Subcutaneous abdominal adipose tissue (tissue), 5 donors: Measurements from ENCODE around the gene RNF13.
"Not testable (repeated sequence)": the region's sequence is repeated elsewhere in the genome, so short reads cannot be mapped to it uniquely, and the experiment has no call there.

ENCODE experiments used
- H3K27ac ChIP-seq: one replicate; pipeline ENCODE4 v1.7.0; 2013; ENCODE audit warnings: low read depth, mild to moderate bottlenecking, inconsistent platforms, low read length, moderate library complexity
- H3K27me3 ChIP-seq, 5 donors: one replicate each; pipeline ENCODE4 v1.7.0; 2013; ENCODE audit warnings: low read length in 5 of 5, inconsistent platforms in 1 of 5; ENCODE audit not compliant: control insufficient read depth in 5 of 5, insufficient read depth in 4 of 5
- H3K36me3 ChIP-seq, 5 donors: one replicate each; pipeline ENCODE4 v1.7.0; 2013; ENCODE audit warnings: low read length in 5 of 5; ENCODE audit not compliant: control insufficient read depth in 5 of 5, insufficient read depth in 5 of 5
- H3K4me1 ChIP-seq, 5 donors: one replicate each; pipeline ENCODE4 v1.7.0; 2013; ENCODE audit warnings: low read length in 5 of 5, mild to moderate bottlenecking in 3 of 5, moderate library complexity in 1 of 5; ENCODE audit not compliant: control insufficient read depth in 5 of 5, insufficient read depth in 5 of 5
- H3K4me3 ChIP-seq, 5 donors: one replicate each; pipeline ENCODE4 v1.7.0; 2013; ENCODE audit warnings: low read length in 5 of 5, low read depth in 1 of 5
- H3K9ac ChIP-seq, 5 donors: one replicate each; pipeline ENCODE4 v1.7.0; 2013; ENCODE audit warnings: low read length in 5 of 5, mild to moderate bottlenecking in 4 of 5, moderate library complexity in 3 of 5
- H3K9me3 ChIP-seq, 5 donors: one replicate each; pipeline ENCODE4 v1.7.0; 2013; ENCODE audit warnings: low read length in 5 of 5; ENCODE audit not compliant: control insufficient read depth in 5 of 5
- donor health status: healthy.
- donor health status: healthy.
- donor health status: healthy.
- donor health status: healthy.
- donor health status: healthy.

The RNF13 gene

GRCh38 chr3:149883860-149884259 lies 70.8 kb downstream of the RNF13 start:
- H3K36me3 ChIP-seq, H3K9ac ChIP-seq, H3K9me3 ChIP-seq, H3K4me1 ChIP-seq, H3K27me3 ChIP-seq, H3K27ac ChIP-seq, H3K4me3 ChIP-seq: not testable (repeated sequence)

- not testable (repeated sequence) for H3K4me1 ChIP-seq, H3K9ac ChIP-seq, H3K4me3 ChIP-seq, H3K27me3 ChIP-seq, H3K27ac ChIP-seq, H3K9me3 ChIP-seq
- H3K36me3 ChIP-seq: peaks cover 0 to 11% (median 3%) of the 10 kb centered on the region in 5 donors
Observed at GRCh38 chr3:149884848-149885247, 71.8 kb downstream of the RNF13 start.

- no peak overlapping the region for H3K27ac ChIP-seq
- no peak overlapping the region for H3K9ac ChIP-seq
- peaks cover 0 to 12% (median 3%) of the 10 kb centered on the region in 5 donors for H3K36me3 ChIP-seq
Observed at GRCh38 chr3:149886957-149887356, 73.9 kb downstream of the RNF13 start.

GRCh38 chr3:149891621-149892020 lies 78.6 kb downstream of the RNF13 start:
- H3K27ac ChIP-seq: no peak overlapping the region
- H3K27me3 ChIP-seq: no peaks in the 10 kb centered on the region
- no peak overlapping the region for H3K9ac ChIP-seq
- peaks cover 0 to 11% (median 0%) of the 10 kb centered on the region in 5 donors for H3K4me1 ChIP-seq
- H3K36me3 ChIP-seq: peaks cover 0 to 16% (median 4%) of the 10 kb centered on the region in 5 donors
- no peak overlapping the region for H3K4me3 ChIP-seq
- H3K9me3 ChIP-seq: no peaks in the 10 kb centered on the region

More at GRCh38 chr3:149886957-149887356, 73.9 kb downstream of the RNF13 start:
- no peak overlapping the region for H3K4me3 ChIP-seq
- peaks cover 0 to 3% (median 0%) of the 10 kb centered on the region in 5 donors for H3K4me1 ChIP-seq
- no peaks in the 10 kb centered on the region for H3K27me3 ChIP-seq
- peaks cover 3 to 4% (median 4%) of the 10 kb centered on the region in 5 donors for H3K9me3 ChIP-seq

GRCh38 chr3:149892371-149892770 lies 79.4 kb downstream of the RNF13 start:
- no peak overlapping the region for H3K27ac ChIP-seq
- H3K9me3 ChIP-seq: no peaks in the 10 kb centered on the region
- H3K4me1 ChIP-seq: peaks cover 0 to 11% (median 0%) of the 10 kb centered on the region in 5 donors
- peaks cover 0 to 11% (median 5%) of the 10 kb centered on the region in 5 donors for H3K36me3 ChIP-seq
- no peak overlapping the region for H3K4me3 ChIP-seq
- no peaks in the 10 kb centered on the region for H3K27me3 ChIP-seq
- H3K9ac ChIP-seq: no peak overlapping the region

GRCh38 chr3:149894205-149894604 lies 81.2 kb downstream of the RNF13 start:
- no peaks in the 10 kb centered on the region for H3K27me3 ChIP-seq
- no peak overlapping the region for H3K27ac ChIP-seq
- peaks cover 0 to 9% (median under 1%) of the 10 kb centered on the region in 5 donors for H3K4me1 ChIP-seq
- peaks cover 0 to 18% (median 7%) of the 10 kb centered on the region in 5 donors for H3K36me3 ChIP-seq
- H3K9ac ChIP-seq: no peak overlapping the region
- no peaks in the 10 kb centered on the region for H3K9me3 ChIP-seq
- no peak overlapping the region for H3K4me3 ChIP-seq

- no peaks in the 10 kb centered on the region for H3K9me3 ChIP-seq
- peaks cover 0 to 14% (median 4%) of the 10 kb centered on the region in 5 donors for H3K4me1 ChIP-seq
- H3K27ac ChIP-seq: no peak overlapping the region
- H3K36me3 ChIP-seq: peaks cover 0 to 21% (median 4%) of the 10 kb centered on the region in 5 donors
- H3K9ac ChIP-seq: no peak overlapping the region
- no peaks in the 10 kb centered on the region for H3K27me3 ChIP-seq
- no peak overlapping the region for H3K4me3 ChIP-seq
Observed at GRCh38 chr3:149895339-149895738, 82.3 kb downstream of the RNF13 start.

DNA sequence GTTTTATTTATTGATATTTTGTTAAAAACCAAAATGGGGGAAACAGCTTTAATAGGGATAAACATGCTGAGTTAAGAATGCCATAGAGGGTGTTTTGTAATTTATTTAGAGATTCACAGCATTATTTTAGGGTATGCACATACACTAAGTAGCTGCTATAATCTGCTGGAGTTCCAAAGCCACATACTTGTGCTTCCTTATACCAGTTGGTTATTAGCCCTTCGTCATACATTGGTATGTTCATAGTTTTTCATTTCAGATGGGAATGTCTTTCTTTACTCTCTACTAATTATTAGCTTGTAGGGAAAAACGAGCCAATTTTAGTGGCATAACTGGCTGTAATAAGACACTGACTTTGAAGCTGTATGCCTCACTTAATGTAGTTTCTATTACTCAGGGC lies 82.8 kb downstream of the RNF13 start:
- no peaks in the 10 kb centered on the region for H3K9me3 ChIP-seq
- no peaks in the 10 kb centered on the region for H3K27me3 ChIP-seq
- H3K9ac ChIP-seq: no peak overlapping the region
- H3K4me3 ChIP-seq: no peak overlapping the region
- peaks cover 0 to 21% (median 4%) of the 10 kb centered on the region in 5 donors for H3K36me3 ChIP-seq
- H3K4me1 ChIP-seq: peaks cover 0 to 14% (median 4%) of the 10 kb centered on the region in 5 donors
- no peak overlapping the region for H3K27ac ChIP-seq

GRCh38 chr3:149898771-149899170 lies 85.8 kb downstream of the RNF13 start:
- H3K27me3 ChIP-seq: no peaks in the 10 kb centered on the region
- peaks cover 0 to 21% (median 4%) of the 10 kb centered on the region in 5 donors for H3K36me3 ChIP-seq
- H3K4me3 ChIP-seq: no peak overlapping the region
- no peak overlapping the region for H3K9ac ChIP-seq
- no peaks in the 10 kb centered on the region for H3K9me3 ChIP-seq
- peaks cover 0 to 9% (median 4%) of the 10 kb centered on the region in 5 donors for H3K4me1 ChIP-seq
- no peak overlapping the region for H3K27ac ChIP-seq

DNA sequence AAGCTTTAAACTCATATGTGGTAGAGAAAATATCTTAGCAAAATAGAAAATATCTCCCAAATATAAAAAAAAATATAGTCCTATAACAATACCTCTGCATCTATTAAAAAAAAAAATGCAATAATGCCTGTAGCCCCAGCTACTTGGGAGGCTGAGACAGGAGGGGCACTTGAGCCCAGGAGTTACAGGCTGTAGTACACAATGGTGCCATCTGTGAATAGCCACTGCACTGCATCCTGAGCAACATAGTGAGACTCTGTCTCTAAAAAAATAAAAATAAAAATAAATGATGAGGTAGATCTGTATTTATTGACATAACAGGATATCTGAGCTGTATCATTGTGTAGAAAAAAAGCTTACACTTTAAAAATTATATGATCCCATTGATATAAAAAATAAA lies 87.3 kb downstream of the RNF13 start:
- Histone ChIP-seq H3K27me3 (no peaks in the 10 kb centered on the region), H3K9ac (no peak overlapping the region), H3K4me3 (no peak overlapping the region), H3K27ac (no peak overlapping the region), H3K36me3 (peaks cover 0 to 24% (median 4%) of the 10 kb centered on the region in 5 donors), H3K4me1 (peaks cover 0 to 9% (median 4%) of the 10 kb centered on the region in 5 donors), H3K9me3 (no peaks in the 10 kb centered on the region)
